Vagina (tissue), 2 donors: ENCODE data around the gene TUBB6.

ENCODE experiments used
- POLR2A ChIP-seq, 2 donors: fragments of 450-650 bp; IDR thresholded peaks; one replicate each; pipeline ENCODE4 v1.6.1; 2017; ENCODE audit warnings: antibody characterized with exemption in 2 of 2, mild to moderate bottlenecking in 2 of 2, moderate library complexity in 2 of 2
- POLR2AphosphoS5 ChIP-seq, 2 donors: sonication (generic); formaldehyde crosslinking; IDR thresholded peaks; one replicate each; pipeline ENCODE4 v1.9.0; 2017; ENCODE audit warnings: antibody characterized with exemption in 2 of 2, mild to moderate bottlenecking in 2 of 2, low read depth in 1 of 2; ENCODE audit not compliant: insufficient read depth in 1 of 2
- TF ChIP-seq, protein P1 (sequence below), 3 experiments: fragments of 450-650 bp in 2 of 3; fragments of 200-600 bp in 1 of 3; sonication (generic) in 1 of 3; IDR thresholded peaks; one replicate each; pipeline ENCODE4 v1.5.1; 2017 to 2019; ENCODE audit warnings: antibody characterized with exemption in 3 of 3, mild to moderate bottlenecking in 2 of 3, moderate library complexity in 2 of 3

DNA sequence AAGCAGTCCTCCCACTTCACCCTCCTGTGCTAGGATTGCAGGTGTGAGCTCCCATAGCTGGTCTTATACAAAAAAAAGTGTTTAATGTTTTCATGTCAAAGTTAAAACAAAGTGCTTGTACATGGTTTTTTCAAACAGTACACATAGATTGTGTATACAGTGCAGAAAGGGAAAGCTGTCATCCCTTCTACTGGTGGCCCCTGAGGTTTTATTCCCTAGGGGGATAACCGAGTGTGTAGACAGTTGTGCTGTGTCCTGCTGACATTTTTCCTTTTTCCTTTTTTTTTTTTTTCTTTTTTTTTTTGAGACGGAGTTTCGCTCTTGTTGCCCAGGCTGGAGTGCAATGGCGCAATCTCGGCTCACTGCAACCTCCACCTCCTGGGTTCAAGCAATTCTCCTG lies 10.8 kb downstream of the TUBB6 start:
- TF ChIP-seq, protein P1, sequence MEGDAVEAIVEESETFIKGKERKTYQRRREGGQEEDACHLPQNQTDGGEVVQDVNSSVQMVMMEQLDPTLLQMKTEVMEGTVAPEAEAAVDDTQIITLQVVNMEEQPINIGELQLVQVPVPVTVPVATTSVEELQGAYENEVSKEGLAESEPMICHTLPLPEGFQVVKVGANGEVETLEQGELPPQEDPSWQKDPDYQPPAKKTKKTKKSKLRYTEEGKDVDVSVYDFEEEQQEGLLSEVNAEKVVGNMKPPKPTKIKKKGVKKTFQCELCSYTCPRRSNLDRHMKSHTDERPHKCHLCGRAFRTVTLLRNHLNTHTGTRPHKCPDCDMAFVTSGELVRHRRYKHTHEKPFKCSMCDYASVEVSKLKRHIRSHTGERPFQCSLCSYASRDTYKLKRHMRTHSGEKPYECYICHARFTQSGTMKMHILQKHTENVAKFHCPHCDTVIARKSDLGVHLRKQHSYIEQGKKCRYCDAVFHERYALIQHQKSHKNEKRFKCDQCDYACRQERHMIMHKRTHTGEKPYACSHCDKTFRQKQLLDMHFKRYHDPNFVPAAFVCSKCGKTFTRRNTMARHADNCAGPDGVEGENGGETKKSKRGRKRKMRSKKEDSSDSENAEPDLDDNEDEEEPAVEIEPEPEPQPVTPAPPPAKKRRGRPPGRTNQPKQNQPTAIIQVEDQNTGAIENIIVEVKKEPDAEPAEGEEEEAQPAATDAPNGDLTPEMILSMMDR (IDR thresholded peaks at IDR 0.05), result no peak
- TF ChIP-seq POLR2A (IDR thresholded peaks at IDR 0.05) (no peak), POLR2AphosphoS5 (IDR thresholded peaks at IDR 0.05; ENCODE audit: insufficient read depth in 1 of 2, low read depth in 1 of 2) (no peak)
